Measurements from ENCODE around the gene FNDC3B.
"Not testable (repeated sequence)": the region's sequence is repeated elsewhere in the genome, so short reads cannot be mapped to it uniquely, and the experiment has no call there.

Gene FNDC3B

GRCh38 chr3:172222478-172223071 lies 183.2 kb downstream of the FNDC3B start:
- DNase-seq, result no peak

DNA sequence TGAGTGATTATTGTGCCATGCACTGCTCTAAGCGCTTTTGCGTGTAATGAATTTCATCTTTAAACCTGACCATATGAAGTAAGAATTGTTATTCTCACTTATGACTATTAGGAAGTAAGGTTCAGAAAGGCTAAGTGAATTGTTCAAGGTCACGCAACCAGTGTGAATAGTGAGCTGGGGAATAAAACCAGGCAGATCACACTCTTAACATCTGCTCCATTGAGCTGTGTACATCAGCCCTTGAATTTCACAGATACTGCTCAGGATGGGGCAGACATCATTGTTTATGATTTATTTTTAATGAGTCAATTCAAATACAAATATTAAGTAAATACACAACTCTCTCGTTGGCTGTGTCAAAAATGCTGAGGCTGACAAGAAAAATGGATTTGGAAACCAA lies 184.5 kb downstream of the FNDC3B start:
- DNase-seq, result peak; percentile 32

GRCh38 chr3:172224560-172225214 lies 185.3 kb downstream of the FNDC3B start:
- DNase-seq, result peak; percentile 75

DNA sequence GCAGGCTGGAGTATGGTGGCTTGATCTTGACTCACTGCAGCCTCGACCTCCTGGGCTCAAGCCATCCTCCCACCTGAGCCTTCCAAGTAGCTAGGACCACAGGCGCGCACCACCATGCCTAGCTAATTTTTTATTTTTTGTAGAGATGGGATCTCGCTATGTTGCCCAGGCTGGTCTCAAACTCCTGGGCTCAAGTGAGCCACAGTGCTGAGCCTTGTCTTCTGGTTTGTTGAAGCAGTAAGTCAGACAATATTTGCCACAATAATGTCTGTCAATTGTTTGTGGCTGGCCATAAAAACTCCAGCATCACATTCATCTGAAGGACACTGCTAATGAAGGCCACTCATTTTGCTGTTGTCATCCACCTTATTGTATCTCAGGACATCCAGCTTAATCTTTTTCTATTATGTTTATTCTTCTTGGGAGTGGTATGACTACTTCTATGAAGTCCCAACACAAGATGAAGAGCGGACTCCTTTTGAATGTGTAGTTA lies 185.9 kb downstream of the FNDC3B start:
- no peak for DNase-seq

GRCh38 chr3:172226831-172227230 lies 187.5 kb downstream of the FNDC3B start:
- no peak for DNase-seq

- no peak for DNase-seq
These were observed 188.1 kb downstream of the FNDC3B start for GRCh38 chr3:172227340-172228035.

GRCh38 chr3:172228036-172228415 lies 188.6 kb downstream of the FNDC3B start:
- DNase-seq, result no peak

- no peak for DNase-seq
These were observed 190.1 kb downstream of the FNDC3B start for GRCh38 chr3:172229462-172229861.

DNA sequence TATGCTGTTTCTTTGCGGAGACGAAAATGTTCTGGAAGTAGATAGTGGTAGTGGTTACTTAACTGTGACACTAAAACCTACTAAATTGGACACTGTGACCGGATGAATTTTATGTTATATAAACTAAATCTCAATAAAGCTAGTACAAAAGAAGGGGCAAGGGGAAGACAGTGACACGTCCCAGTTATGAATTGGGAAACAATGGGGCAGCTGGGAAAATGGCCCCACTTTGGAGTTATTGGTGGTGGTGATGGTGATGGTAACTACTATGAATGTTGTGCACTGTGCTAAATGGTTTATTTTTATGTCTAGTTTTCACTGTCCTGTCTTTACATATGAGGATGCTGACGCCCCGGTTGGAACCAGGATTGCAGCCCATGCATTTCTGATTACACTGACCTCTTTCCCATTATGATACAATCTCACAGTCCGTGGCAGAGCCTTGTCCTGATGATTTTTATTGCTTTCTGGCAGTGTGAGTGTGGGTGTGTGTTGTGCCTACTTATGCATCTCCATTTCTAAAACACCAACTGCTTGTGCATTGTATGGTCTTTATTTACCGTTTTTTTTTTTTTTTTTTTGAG lies 192.0 kb downstream of the FNDC3B start:
- DNase-seq, result no peak

DNA sequence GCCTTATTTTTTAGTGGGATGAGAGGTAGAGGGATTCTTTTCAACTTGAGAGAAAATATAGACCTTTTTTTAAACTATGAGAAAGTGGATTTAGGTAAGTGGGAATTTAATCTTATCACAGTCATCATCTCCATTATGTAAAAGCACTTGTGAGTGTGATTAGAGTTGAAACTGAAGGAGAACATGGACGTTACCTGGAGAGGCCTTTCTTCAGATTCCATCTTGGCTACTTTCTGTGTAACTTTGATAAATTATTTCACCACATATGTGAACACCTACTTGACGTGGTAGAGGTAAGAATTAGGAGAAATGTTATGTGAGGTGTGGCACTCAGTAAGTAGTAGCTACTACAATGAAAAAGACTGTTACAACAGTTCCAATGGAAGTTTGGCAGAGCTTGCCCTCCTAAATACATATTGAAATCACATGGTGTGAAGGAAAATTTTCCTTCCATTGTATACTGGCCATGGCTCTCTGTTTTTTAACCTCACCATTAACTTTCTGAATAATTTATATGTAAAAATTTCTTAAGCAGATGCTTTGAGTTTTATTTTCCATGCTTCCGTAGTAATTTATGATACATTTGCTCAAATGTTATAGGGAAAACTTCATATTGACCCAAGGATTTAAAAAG lies 193.3 kb downstream of the FNDC3B start:
- no peak for DNase-seq

DNA sequence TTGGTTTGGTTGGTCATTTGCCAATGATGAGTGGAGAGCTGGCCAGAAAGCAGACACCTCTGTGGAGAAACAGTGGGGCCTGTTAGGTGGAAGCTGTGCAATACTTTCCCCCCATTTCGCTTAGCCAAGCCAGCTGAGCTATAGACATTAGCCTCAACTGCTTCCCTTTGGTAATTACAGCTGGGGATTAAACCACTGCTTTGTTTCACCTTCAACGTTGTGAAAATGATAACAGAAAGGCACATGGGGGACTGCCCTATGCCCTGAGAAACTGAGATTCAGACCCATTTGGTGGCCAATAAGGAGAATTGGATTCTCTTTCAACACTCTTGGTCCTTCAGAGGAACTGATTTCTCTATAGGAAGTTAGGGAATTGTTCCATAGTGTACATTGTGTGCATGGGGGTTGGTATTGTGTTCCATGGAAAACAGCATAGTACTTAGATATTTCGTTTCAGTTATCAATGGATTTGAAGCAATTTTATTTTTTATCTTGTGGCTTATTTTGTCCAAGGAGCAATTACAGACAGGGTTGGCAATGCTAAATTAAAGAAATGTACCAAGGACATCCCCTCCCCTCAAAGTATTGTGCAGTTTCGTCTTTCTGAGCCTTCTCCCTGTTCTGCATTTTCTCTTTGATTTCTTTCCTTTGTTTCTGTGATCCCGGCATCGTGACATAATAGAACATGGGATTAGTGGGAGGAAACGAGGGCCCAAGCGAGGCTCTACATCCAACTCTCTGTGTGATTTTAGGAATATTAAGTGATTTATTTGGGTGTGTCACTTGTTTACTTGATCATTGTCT lies 194.3 kb downstream of the FNDC3B start:
- no peak for DNase-seq

DNA sequence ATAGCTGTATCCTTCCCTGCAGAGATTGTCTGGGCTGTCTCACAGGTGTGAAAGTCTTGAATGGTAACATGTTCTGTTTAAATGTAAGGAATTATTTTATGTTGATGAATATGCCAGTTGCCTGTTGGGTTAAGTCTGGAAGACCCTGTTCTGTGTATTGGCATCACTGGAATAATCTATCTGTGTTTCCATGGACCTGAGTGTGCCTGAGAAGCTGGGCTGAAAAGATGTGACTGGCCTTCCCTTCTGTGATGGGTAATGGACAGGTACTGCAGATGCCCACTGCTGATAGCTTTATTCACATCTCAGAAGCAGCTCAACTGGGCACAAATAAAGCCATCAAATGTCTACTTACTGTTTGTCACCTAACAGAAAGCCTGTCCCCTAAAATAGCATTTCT lies 196.3 kb downstream of the FNDC3B start:
- no peak for DNase-seq

- DNase-seq, result no peak
These were observed 197.7 kb downstream of the FNDC3B start for GRCh38 chr3:172236771-172237742.

DNA sequence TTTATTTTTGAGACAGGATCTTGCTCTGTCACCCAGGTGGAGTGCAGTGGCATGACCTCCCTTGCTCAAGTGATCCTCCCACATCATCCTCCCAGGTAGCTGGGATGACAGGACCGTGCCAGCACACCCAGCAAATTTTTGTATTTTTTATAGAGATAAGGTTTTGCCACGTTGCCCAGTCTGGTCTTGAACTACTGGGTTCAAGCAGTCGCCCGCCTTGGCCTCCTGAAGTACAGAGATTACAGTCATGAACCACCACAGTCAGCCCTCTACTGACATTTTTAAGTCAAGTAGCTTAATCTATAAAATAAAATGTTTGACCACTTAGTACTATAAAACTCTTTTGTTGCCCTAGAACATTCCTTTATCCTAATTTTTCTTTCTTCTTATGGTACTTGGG lies 198.8 kb downstream of the FNDC3B start:
- no peak for DNase-seq

- no peak for DNase-seq
These were observed 199.9 kb downstream of the FNDC3B start for GRCh38 chr3:172239218-172239790.

DNA sequence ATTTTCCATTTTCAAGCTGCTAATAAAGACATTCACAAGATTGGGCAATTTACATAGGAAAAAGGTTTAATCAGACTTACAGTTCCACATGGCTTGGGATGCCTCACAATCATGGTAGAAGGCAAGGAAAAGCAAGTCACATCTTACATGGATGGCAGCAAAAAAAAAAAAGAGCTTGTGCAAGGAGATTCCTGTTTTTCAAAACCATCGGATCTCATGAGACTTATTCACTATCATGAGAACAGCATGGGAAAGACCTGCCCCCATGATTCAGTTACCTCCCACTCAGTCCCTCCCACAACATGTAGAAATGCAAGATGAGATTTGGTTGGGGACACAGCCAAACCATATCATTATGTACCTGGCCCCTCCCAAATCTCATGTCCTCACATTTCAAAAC lies 202.0 kb downstream of the FNDC3B start:
- DNase-seq, result no peak

DNA sequence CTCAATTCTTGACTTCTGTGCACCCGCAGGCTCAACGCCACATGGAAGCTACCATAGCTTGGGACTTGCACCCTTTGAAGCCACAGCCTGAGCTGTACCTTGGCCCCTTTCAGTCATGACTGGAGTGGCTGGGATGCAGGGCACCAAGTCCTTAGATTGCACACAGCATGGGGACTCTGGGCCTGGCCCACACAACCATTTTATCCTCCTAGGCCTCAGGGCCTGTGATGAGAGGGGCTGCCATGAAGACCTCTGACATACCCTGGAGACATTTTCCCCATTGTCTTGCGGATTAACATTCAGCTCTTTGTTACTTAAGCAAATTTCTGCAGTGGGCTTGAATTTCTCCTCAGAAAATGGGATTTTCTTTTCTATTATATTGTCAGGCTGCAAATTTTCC lies 203.1 kb downstream of the FNDC3B start:
- not testable (repeated sequence) for DNase-seq

- DNase-seq, result not testable (repeated sequence)
These were observed 204.0 kb downstream of the FNDC3B start for GRCh38 chr3:172243376-172243775.

- no peak for DNase-seq
These were observed 204.6 kb downstream of the FNDC3B start for GRCh38 chr3:172244011-172244410.

DNA sequence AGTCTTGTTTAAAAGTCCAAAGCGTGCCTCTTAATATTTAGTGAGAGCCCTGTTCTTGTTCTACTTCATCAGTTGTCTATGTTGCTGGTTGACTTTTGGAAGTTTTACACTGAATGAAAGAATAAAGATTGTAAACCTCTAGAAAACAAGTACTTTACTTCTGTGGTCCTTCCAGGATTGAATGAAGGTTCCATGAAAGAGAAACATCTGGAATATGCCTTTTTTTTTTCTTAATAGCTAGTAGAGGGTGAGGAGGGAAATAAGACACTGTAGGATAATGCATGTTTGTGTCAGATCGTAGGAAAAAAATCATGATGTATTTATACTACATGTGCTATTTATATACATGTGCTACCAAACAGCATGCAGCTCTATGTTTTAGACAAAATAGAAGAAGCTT lies 205.9 kb downstream of the FNDC3B start:
- no peak for DNase-seq
